Mammary epithelial cell (primary cell): ENCODE measurements around the gene PUS3.

Source experiments
- EZH2 ChIP-seq: IDR thresholded peaks from 2 replicates; pipeline ENCODE4 v1.6.1; 2012; ENCODE audit warnings: low read length, inconsistent platforms, borderline replicate concordance
- TF ChIP-seq, protein P1 (sequence below), 2 donors: IDR thresholded peaks in 1 of 2; conservative IDR thresholded peaks in 1 of 2; 2 replicates each; pipeline ENCODE4 v1.5.1; 2011 to 2012; ENCODE audit warnings: inconsistent platforms in 2 of 2, low read length in 2 of 2, mild to moderate bottlenecking in 2 of 2, control low read depth in 1 of 2, low read depth in 1 of 2; ENCODE audit not compliant: insufficient read depth in 1 of 2; ENCODE audit errors: extremely low read depth in 1 of 2

GRCh38 chr11:125890447-125891100 lies 12.4 kb downstream of the PUS3 start:
- TF ChIP-seq, protein P1, sequence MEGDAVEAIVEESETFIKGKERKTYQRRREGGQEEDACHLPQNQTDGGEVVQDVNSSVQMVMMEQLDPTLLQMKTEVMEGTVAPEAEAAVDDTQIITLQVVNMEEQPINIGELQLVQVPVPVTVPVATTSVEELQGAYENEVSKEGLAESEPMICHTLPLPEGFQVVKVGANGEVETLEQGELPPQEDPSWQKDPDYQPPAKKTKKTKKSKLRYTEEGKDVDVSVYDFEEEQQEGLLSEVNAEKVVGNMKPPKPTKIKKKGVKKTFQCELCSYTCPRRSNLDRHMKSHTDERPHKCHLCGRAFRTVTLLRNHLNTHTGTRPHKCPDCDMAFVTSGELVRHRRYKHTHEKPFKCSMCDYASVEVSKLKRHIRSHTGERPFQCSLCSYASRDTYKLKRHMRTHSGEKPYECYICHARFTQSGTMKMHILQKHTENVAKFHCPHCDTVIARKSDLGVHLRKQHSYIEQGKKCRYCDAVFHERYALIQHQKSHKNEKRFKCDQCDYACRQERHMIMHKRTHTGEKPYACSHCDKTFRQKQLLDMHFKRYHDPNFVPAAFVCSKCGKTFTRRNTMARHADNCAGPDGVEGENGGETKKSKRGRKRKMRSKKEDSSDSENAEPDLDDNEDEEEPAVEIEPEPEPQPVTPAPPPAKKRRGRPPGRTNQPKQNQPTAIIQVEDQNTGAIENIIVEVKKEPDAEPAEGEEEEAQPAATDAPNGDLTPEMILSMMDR (conservative IDR thresholded peaks at IDR 0.05 in 1 of 2, IDR thresholded peaks at IDR 0.05 in 1 of 2; ENCODE audit: extremely low read depth in 1 of 2, insufficient read depth in 1 of 2, low read depth in 1 of 2, low read length in 2 of 2): no peak
- TF ChIP-seq EZH2: no peak
